Activated B cell treated with CpG ODN at 0.5 μM for 24 hours (primary cell): ENCODE measurements around the gene ATF6B. TPM values are rescaled to one million over a fixed set of nuclear protein-coding genes. Genes with fewer than 3 reads are reported as not detected.

Source experiments
- ATAC-seq: fragments of 200-7000 bp; cut with Tn5 transposase; one replicate; pipeline ENCODE4 v1.10.0; 2021; ENCODE audit warnings: low read depth, mild to moderate bottlenecking, moderate library complexity
- CTCF ChIA-PET: fragments of 350-600 bp; sonication (Branson Sonifier 250); formaldehyde crosslinking; loops from one replicate; lab custom pipeline; 2021; ENCODE audit warnings: antibody characterized with exemption; lab: Charles Lee
- POLR2A ChIA-PET: fragments of 350-600 bp; sonication (Branson Sonifier 250); formaldehyde crosslinking; loops from one replicate; lab custom pipeline; 2021; ENCODE audit warnings: antibody characterized with exemption; lab: Charles Lee
- DNase-seq: peaks from one replicate; pipeline ENCODE4 v3.0.0; 2022
- H3K27ac Mint-ChIP-seq: one replicate; pipeline ENCODE4 v1.8.0; 2020; ENCODE audit warnings: mixed read lengths
- H3K27me3 Mint-ChIP-seq: one replicate; pipeline ENCODE4 v1.8.0; 2021; ENCODE audit warnings: mixed read lengths
- H3K36me3 Mint-ChIP-seq: one replicate; pipeline ENCODE4 v1.8.0; 2021; ENCODE audit warnings: low read depth, mixed read lengths
- H3K4me1 Mint-ChIP-seq: one replicate; pipeline ENCODE4 v1.8.0; 2021; ENCODE audit warnings: mixed read lengths
- H3K4me3 Mint-ChIP-seq: one replicate; pipeline ENCODE4 v1.8.0; 2020; ENCODE audit warnings: mild to moderate bottlenecking, mixed read lengths
- H3K9me3 Mint-ChIP-seq: one replicate; pipeline ENCODE4 v1.8.0; 2020; ENCODE audit warnings: mixed read lengths
- intact Hi-C: fragments of 100-400 bp; cut with micrococcal nuclease; formaldehyde crosslinking; loops from one replicate; pipeline ENCODE4 v1.15.1; 2024
- total RNA-seq: library from RNA; stranded (reverse); gene quantifications from 2 replicates; pipeline ENCODE4 v1.2.3, GENCODE V29; 2022
- TF ChIP-seq, protein P1 (sequence below): fragments of 200-600 bp; IDR thresholded peaks from one replicate; pipeline ENCODE4 v1.8.0; 2022; ENCODE audit warnings: antibody characterized with exemption, mild to moderate bottlenecking

The ATF6B gene
- total RNA-seq, 1 donor from 2014 or later = 148 TPM

DNA sequence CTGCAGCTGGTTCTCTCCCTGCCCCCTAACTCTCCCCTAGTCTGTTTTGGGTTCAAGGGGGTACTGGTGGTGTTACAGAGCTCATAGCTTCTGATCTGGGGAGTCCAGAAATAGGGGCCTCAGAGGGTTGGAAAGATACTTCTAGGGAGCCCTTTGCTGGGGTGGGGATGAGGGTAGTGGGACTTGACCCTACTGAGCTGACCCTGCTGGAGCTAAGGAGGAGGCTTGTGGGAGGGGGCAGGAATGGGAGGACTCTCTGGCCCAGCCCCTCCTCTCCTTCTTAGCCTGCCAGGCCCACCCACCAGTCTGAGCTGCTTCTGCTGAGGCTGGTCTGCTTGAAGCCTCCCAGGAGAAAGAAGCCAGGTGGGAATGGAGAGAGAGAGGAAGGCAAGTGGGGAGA is 36.2 kb upstream of the ATF6B start, which contains the start of gene EGFL8:
Gene EGFL8, plus strand, starts transcription at position 301 of the 400 bp plus-strand sequence. CDS start 1,571 bp downstream, outside the sequence.
- no peaks in the 10 kb centered on the region for H3K9me3 Mint-ChIP-seq
- H3K27me3 Mint-ChIP-seq = no peaks in the 10 kb centered on the region
- ChIA-PET CTCF (interaction anchor here (1.6 kb wide), 1 partner anchor 10 kb away, joined by 4 read pairs; no protein-coding TSS in a partner anchor), POLR2A (interaction anchor here (0.5 to 1.1 kb wide), 2 partner anchors 43 to 618 kb away, joined by 6 to 9 read pairs; partner anchors contain the start of gene ATP6V1G2)
- ATAC-seq (no peak), DNase-seq (no peak)
- intact Hi-C loops = no loop called here
- TF ChIP-seq, protein P1, sequence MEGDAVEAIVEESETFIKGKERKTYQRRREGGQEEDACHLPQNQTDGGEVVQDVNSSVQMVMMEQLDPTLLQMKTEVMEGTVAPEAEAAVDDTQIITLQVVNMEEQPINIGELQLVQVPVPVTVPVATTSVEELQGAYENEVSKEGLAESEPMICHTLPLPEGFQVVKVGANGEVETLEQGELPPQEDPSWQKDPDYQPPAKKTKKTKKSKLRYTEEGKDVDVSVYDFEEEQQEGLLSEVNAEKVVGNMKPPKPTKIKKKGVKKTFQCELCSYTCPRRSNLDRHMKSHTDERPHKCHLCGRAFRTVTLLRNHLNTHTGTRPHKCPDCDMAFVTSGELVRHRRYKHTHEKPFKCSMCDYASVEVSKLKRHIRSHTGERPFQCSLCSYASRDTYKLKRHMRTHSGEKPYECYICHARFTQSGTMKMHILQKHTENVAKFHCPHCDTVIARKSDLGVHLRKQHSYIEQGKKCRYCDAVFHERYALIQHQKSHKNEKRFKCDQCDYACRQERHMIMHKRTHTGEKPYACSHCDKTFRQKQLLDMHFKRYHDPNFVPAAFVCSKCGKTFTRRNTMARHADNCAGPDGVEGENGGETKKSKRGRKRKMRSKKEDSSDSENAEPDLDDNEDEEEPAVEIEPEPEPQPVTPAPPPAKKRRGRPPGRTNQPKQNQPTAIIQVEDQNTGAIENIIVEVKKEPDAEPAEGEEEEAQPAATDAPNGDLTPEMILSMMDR = no peak
- peaks cover 4% of the 10 kb centered on the region for H3K4me1 Mint-ChIP-seq
- no peak within 1 kb of the TSS for H3K27ac Mint-ChIP-seq
- peaks cover 14% of the 10 kb centered on the region for H3K36me3 Mint-ChIP-seq
- H3K4me3 Mint-ChIP-seq = no peak within 1 kb of the TSS

DNA sequence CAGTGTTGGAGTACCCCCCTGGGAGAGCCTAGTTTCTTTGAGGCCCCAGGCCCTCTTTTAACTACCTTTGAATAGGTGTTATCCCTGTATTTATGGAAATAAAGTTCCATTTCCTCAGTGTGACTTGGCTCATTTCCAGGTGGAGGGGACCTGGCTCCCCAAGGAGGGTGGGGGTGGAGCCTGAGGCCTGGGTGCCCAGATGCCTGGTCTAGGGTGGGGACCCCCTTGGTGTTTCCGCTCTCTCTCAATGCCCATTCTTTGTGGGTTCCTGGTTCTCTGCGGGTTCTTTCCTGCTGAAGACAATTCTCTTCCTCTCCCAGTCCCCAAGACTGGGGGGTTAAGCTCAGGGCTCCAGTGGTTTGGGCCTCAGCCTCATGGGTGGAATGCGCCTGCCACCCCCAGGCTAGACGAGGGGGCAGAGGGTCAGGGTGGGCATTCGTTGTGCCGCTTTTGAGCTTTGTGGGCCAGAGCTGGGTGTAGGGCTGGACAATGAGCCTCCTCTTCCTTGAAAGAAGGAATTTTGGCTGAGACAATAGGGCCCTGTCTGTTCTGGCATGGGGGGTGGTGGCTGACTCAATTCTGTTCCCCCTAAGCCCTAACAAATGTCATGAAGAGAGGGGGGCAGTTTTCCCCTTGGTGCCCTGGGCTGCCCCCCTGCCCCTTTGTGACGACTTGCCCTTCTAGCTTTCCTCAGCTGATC is 35.7 kb upstream of the ATF6B start:
- DNase-seq (no peak), ATAC-seq (no peak)
- no peak overlapping the region for H3K27ac Mint-ChIP-seq
- intact Hi-C loops = no loop called here
- CTCF ChIA-PET = interaction anchor here (1.6 kb wide), 1 partner anchor 9 kb away, joined by 4 read pairs; no protein-coding TSS in a partner anchor
- peaks cover 11% of the 10 kb centered on the region for H3K36me3 Mint-ChIP-seq
- TF ChIP-seq, protein P1 = no peak
- no peaks in the 10 kb centered on the region for H3K9me3 Mint-ChIP-seq
- POLR2A ChIA-PET = interaction anchor here (0.5 kb wide), 1 partner anchor 44 kb away, joined by 9 read pairs; no protein-coding TSS in a partner anchor
- peaks cover 4% of the 10 kb centered on the region for H3K4me1 Mint-ChIP-seq
- no peak overlapping the region for H3K4me3 Mint-ChIP-seq
- H3K27me3 Mint-ChIP-seq = no peaks in the 10 kb centered on the region

DNA sequence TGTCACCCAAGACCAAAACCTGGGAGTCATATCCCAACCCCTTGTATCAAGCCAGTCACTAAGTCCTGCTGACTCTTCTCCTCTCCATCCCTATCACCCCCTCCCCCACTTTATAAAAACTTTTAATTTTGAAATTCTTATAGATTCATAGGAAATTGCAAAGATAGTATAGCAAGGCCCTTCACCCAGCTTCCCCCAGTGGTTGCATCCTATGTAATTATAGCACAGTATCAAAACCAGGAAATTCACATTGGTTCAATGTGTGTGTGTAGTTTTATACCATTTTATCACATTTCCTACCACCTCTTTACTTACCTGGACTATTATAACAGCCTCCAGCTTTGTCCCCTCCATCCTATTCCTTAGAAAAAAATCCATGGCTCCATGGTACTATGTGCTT is 30.0 kb upstream of the ATF6B start:
- ATAC-seq (no peak), DNase-seq (no peak)
- TF ChIP-seq, protein P1 = no peak
- no peak overlapping the region for H3K27ac Mint-ChIP-seq
- intact Hi-C loops = loop anchor here (10.0 kb wide), 1 partner anchor 113 kb away; no protein-coding TSS in a partner anchor
- peaks cover 3% of the 10 kb centered on the region for H3K27me3 Mint-ChIP-seq
- H3K36me3 Mint-ChIP-seq = no peaks in the 10 kb centered on the region
- H3K9me3 Mint-ChIP-seq = no peaks in the 10 kb centered on the region
- no peak overlapping the region for H3K4me3 Mint-ChIP-seq
- H3K4me1 Mint-ChIP-seq = peaks cover 20% of the 10 kb centered on the region
- ChIA-PET CTCF (no interaction called here), POLR2A (no interaction called here)

DNA sequence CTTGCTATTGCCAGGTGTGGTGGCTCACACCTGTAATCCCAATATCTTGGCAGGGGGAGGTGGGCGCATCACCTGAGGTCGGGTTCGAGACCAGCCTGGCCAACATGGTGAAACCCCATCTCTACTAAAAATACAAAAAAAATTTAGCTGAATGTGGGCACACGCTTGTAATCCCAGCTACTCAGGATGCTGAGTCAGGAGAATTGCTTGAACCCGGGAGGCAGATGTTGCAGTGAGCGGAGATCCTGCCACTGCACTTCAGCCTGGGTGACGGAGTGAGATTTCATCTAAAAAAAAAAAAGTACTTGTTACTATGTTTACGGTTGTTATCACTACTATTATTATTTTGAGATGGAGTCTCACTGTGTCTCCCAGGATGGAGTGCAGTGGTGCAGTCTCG is 28.8 kb upstream of the ATF6B start:
- intact Hi-C loops = loop anchor here (10.0 kb wide), 1 partner anchor 112 kb away; no protein-coding TSS in a partner anchor
- no peak overlapping the region for H3K4me3 Mint-ChIP-seq
- TF ChIP-seq, protein P1 = no peak

More for the DNA sequence above, 28.8 kb upstream of the ATF6B start:
- H3K27ac Mint-ChIP-seq = no peak overlapping the region
- no peak for DNase-seq
- no peaks in the 10 kb centered on the region for H3K9me3 Mint-ChIP-seq
- no peaks in the 10 kb centered on the region for H3K36me3 Mint-ChIP-seq
- peaks cover 25% of the 10 kb centered on the region for H3K4me1 Mint-ChIP-seq
- peaks cover 9% of the 10 kb centered on the region for H3K27me3 Mint-ChIP-seq
- ChIA-PET CTCF (no interaction called here), POLR2A (interaction anchor here (0.7 kb wide), 1 partner anchor 14 kb away, joined by 3 read pairs; no protein-coding TSS in a partner anchor)
- no peak for ATAC-seq
